ENCODE measurements around the gene GNRHR. TPM values are rescaled to one million over a fixed set of nuclear protein-coding genes. Genes with fewer than 3 reads are reported as not detected.

Gene GNRHR
- total RNA-seq, 1 experiment from 2014 or later: not detected

- ChIA-PET POLR2A (interaction anchor here (0.9 to 2.3 kb wide), 3 partner anchors 14 to 25 kb away, joined by 3 to 12 read pairs (median 3); partner anchors contain the start of gene UBA6), CTCF (interaction anchor here (1.3 to 2.2 kb wide), 3 partner anchors 22 to 24 kb away, joined by 4 to 7 read pairs (median 6); partner anchors contain the start of gene UBA6)
- Mint-ChIP-seq H3K4me3 (ENCODE audit: unreplicated experiment) (no peak overlapping the region), H3K4me1 (ENCODE audit: insufficient read depth, unreplicated experiment) (peaks cover 10% of the 10 kb centered on the region), H3K27ac (ENCODE audit: low read depth, unreplicated experiment) (no peak overlapping the region), H3K9me3 (ENCODE audit: unreplicated experiment) (peaks cover 7% of the 10 kb centered on the region), H3K36me3 (ENCODE audit: insufficient read depth, unreplicated experiment) (peaks cover 6% of the 10 kb centered on the region), H3K27me3 (ENCODE audit: insufficient read depth, unreplicated experiment) (no peaks in the 10 kb centered on the region)
- intact Hi-C loops (cut with micrococcal nuclease): no loop called here
- TF ChIP-seq CTCF (IDR thresholded peaks at IDR 0.05; ENCODE audit: unreplicated experiment): no peak
- no TSS peak for BruUV-seq (replicated peaks)
- DNase-seq (ENCODE audit: unreplicated experiment): no peak
Measured at GRCh38 chr4:67725132-67725531, 29.1 kb downstream of the GNRHR start.

DNA sequence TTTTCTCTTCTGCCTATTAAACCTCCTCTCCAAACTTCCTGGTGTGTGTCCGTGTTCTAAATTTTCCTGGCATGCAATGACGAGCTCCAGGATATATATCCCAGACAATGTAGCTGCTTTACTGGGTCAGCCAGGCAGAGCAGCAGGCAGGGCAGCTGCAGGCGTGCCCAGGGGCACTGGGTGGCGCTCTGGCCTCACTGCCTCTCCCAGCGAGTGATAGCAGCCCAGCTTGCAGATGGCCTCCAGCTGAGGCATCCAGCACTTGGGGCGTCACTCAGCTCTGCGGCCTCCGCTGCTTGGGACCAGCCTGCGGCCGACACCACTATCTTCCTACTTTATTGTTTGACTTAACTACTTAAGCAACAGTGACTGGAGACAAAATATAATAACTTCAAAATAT is 30.2 kb downstream of the GNRHR start:
- peaks cover 10% of the 10 kb centered on the region for H3K4me1 Mint-ChIP-seq (ENCODE audit: insufficient read depth, unreplicated experiment)
- peaks cover 6% of the 10 kb centered on the region for H3K9me3 Mint-ChIP-seq (ENCODE audit: unreplicated experiment)
- H3K4me3 Mint-ChIP-seq (ENCODE audit: unreplicated experiment): no peak overlapping the region
- H3K36me3 Mint-ChIP-seq (ENCODE audit: insufficient read depth, unreplicated experiment): peaks cover 8% of the 10 kb centered on the region
- DNase-seq (ENCODE audit: unreplicated experiment): no peak
- no TSS peak for BruUV-seq (replicated peaks)
- ChIA-PET POLR2A (interaction anchor here (2.3 kb wide), 1 partner anchor 24 kb away, joined by 12 read pairs; the partner anchor contains the start of gene UBA6), CTCF (interaction anchor here (0.6 to 1.2 kb wide), 4 partner anchors 8 to 161 kb away, joined by 3 to 4 read pairs (median 4); no protein-coding TSS in a partner anchor)
- TF ChIP-seq CTCF (IDR thresholded peaks at IDR 0.05; ENCODE audit: unreplicated experiment): no peak
- intact Hi-C loops (cut with micrococcal nuclease): no loop called here
- H3K27ac Mint-ChIP-seq (ENCODE audit: low read depth, unreplicated experiment): no peak overlapping the region
- H3K27me3 Mint-ChIP-seq (ENCODE audit: insufficient read depth, unreplicated experiment): no peaks in the 10 kb centered on the region

- intact Hi-C loops (cut with micrococcal nuclease): no loop called here
- H3K27me3 Mint-ChIP-seq (ENCODE audit: insufficient read depth, unreplicated experiment): no peaks in the 10 kb centered on the region
- BruUV-seq (replicated peaks): no TSS peak
- no peak for DNase-seq (ENCODE audit: unreplicated experiment)
- ChIA-PET CTCF (interaction anchor here (0.9 to 1.2 kb wide), 2 partner anchors 9 kb away, joined by 3 to 4 read pairs; no protein-coding TSS in a partner anchor), POLR2A (no interaction called here)
- H3K36me3 Mint-ChIP-seq (ENCODE audit: insufficient read depth, unreplicated experiment): peaks cover 11% of the 10 kb centered on the region
- H3K27ac Mint-ChIP-seq (ENCODE audit: low read depth, unreplicated experiment): no peak overlapping the region
- peaks cover 10% of the 10 kb centered on the region for H3K4me1 Mint-ChIP-seq (ENCODE audit: insufficient read depth, unreplicated experiment)
- peaks cover under 1% of the 10 kb centered on the region for H3K9me3 Mint-ChIP-seq (ENCODE audit: unreplicated experiment)
- TF ChIP-seq CTCF (IDR thresholded peaks at IDR 0.05; ENCODE audit: unreplicated experiment): no peak
- H3K4me3 Mint-ChIP-seq (ENCODE audit: unreplicated experiment): no peak overlapping the region
Measured at GRCh38 chr4:67723341-67723740, 30.8 kb downstream of the GNRHR start.

DNA sequence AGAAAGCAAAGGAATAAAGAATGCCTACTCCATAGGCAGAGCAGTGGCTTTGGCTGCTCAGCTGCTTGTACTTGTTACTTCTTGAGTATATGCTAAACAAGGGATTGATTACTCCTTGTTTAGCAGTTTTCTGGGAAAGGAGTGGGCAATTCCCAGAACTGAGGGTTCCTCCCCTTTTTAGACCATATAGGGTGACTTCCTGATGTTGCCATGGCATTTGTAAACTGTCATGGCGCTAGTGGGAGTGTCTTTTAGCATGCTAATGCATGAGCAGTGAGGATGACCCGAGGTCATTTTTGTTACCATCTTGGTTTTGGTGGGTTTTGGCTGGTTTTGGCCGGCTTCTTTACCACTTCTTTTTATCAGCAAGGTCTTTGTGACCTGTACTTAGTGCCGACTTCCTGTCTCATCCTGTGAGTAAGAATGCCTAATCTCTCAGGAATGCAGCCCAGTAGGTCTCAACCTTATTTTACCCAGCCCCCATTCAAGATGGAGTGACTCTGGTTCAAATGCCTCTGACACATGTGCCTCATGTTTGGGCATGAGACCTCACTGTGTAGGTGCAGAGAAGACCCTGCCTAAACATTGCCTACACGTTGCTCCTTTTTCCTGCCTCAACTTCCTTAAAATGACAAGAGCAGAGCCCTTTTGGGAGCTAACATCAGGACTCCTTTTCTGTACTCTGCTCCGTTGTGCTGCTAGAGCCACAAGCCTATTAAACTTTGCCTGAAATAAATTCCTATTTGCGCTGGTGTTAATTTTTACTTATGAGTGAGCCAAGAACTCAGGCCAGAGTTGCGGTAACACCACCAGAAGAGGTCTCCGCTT is 32.2 kb downstream of the GNRHR start:
- POLR2A ChIA-PET: interaction anchor here (0.9 to 1.8 kb wide), 3 partner anchors 11 to 21 kb away, joined by 3 to 4 read pairs (median 3); partner anchors contain the start of gene UBA6
- TF ChIP-seq CTCF (IDR thresholded peaks at IDR 0.05; ENCODE audit: unreplicated experiment): no peak
- Mint-ChIP-seq H3K9me3 (ENCODE audit: unreplicated experiment) (no peaks in the 10 kb centered on the region), H3K27me3 (ENCODE audit: insufficient read depth, unreplicated experiment) (no peaks in the 10 kb centered on the region), H3K27ac (ENCODE audit: low read depth, unreplicated experiment) (no peak overlapping the region), H3K4me3 (ENCODE audit: unreplicated experiment) (no peak overlapping the region), H3K36me3 (ENCODE audit: insufficient read depth, unreplicated experiment) (peaks cover 11% of the 10 kb centered on the region), H3K4me1 (ENCODE audit: insufficient read depth, unreplicated experiment) (peaks cover 10% of the 10 kb centered on the region)
- intact Hi-C loops (cut with micrococcal nuclease): no loop called here
- CTCF ChIA-PET: interaction anchor here (1.0 to 1.5 kb wide), 2 partner anchors 19 to 25 kb away, joined by 3 to 4 read pairs; no protein-coding TSS in a partner anchor
- no TSS peak for BruUV-seq (replicated peaks)
- peak; percentile 38 for DNase-seq (ENCODE audit: unreplicated experiment)
